ENCODE measurements around the gene DUSP15.

DUSP15 gene

DNA sequence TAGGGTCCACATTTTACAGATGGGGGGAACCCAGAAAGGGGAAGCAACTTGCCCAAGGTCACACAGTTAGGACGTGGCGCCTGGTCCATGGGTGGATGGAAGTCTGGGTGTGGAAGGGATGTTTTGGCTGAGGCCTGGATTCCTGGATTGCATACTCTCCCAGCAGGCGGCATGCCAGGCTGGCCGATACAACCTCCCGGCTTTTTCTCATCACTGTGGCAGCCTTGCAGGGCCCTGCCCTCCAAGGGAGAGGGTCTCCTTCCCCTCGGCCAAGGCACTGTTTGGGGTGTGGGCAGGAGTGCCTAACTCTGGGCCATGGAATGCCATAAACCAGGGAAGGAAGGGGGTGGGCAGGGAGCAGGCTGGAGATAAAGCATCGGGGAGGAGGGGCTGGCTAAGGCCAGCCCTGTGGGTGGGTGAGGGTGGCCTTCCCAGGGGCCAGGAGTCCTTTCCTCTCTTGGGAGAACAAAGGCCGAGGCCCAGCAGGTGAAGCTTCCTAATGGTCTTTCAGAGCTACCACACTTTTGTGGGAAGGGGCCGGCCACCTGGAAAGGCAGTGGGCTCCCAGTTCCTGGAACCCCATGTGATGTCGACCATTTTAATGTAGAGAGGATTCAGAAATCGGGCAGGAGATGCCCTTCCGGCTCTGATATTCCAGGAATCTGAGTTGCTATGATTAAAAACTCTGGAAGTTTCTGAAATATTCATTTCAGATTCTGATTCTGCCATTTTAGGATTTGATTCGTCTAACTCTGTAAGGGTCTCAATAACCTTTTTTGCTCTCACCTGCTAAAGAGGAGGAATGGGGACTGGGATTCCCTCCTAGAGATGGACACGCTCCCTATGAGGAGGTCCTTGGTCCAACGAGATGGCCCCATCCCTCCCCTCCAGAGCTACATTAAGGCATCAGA is 29.2 kb downstream of the DUSP15 start:
- in situ Hi-C loops (cut with MboI; ENCODE audit: low sequenced_read_pairs) = no loop called here

DNA sequence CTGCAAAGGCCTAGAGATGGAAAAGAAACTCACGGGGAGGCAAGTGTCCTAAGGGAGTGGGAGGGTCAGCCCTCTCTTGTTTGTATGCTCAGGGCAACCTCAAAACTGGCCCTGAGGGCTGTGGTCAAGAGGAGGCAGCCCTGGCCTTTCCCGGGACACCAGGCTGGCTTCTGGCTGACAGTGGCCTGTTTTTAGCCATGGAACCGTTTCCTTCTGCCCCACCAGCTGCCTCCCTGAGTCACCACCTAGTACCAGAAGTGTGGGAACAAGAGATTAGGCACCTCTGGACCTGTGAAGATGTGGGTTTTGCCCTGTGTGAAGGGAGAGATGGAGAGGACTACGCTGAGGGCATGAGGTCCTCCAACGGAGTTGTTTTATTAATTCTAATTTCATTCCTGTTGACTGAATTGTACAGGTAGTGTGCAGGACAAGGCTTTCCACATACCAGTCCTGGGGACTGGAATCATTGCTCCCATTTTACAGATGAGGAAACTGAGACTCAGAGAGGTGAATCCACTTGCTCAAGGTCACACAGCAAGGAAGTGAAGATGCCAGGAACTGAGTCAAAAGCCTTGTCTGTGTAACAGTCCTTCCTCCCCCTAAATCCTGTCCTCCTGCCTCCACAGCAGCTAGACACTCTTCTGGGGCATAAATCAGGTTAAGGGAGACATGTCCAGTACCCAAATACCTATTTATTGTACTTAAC is 30.4 kb downstream of the DUSP15 start:
- in situ Hi-C loops (cut with MboI; ENCODE audit: low sequenced_read_pairs) = no loop called here

DNA sequence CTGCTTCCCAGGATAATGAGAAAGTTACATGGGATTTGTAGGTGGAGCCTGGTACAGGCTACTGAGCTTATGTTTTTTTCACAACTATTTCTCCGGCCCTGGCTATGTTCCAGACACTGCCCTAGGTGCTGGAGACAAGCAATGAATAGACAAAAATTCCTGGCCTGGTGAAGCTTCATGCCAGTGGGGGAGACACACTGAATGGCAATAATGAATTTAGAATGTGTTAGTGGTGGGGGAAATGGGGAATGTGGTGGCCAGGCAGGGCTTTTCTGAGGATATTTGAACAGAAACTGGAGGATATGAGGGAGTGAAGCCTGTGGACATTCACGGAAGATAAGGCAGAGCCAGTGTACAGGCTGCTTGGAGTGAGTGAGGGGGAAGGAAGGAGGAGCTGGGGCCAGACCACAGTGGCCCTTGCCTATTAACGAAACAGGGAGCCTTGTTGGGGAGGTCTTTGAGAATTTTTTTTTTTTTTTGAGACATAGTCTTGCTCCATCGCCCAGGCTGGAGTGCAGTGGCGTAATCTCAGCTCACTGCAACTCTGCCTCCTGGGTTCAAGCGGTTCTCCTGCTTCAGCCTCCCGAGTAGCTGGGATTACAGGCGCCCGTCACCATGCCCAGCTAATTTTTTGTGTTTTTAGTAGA is 31.6 kb downstream of the DUSP15 start:
- in situ Hi-C loops (cut with MboI; ENCODE audit: low sequenced_read_pairs) = no loop called here

DNA sequence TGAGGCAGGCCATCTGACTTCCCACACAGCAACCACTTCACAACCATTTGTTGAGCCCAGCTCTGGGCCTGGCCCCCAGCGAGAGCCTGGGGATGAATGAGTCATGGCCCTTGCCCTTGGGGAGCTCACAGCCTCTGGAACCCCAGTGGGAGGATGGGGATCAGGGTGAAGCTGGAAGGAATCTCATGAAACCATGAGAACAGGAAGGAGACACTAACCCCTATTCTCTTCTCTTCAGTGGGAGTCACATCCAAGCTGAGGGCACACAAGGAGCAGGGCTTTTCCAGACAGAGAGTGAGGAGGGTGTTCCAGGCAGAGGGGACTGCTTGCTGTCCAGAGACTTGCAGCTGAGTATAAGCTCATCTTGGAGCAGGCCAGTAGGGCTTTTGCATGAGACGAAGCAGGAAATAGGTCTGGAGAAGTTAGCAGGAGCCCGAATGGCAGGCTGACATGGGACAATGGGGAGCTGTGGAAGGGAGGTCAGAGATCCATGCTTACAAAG is 32.4 kb downstream of the DUSP15 start:
- in situ Hi-C loops (cut with MboI; ENCODE audit: low sequenced_read_pairs) = no loop called here

DNA sequence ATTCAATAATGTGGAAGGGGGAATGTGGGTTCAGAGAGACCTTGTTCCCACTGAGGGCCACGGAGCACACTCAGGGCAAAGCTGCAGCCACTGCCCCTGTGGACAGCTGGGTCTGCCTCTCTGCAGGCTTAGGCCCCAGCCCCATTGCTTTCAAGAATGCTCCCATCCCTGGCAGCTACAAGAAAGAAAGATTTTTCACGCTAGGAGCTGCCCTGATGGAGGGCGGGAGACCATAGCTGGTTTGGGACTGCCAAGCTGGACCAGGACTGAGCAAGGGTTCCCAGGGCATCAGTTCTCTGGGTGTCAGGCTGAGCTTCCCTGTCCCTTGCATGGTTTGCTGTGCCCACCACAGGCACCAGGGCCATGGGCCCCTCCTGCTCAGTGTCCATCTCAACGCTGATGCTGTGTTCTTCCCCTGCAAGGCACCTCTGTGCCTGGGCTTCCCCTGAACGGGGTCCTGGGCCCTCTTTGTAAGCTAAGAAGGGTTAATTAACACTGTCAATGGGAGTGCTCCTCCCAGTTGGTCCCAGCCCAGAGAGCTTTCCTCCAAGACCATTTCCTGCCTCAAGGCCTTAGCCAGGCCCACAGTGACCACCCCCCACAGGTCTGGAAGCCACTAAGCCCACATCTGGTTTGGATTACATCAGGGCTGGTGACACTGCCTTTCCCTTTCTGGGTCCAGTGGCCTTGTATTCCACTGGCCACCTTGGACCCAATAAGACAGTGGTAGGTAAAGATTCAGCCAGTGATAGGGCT is 33.3 kb downstream of the DUSP15 start:
- in situ Hi-C loops (cut with MboI; ENCODE audit: low sequenced_read_pairs) = no loop called here

DNA sequence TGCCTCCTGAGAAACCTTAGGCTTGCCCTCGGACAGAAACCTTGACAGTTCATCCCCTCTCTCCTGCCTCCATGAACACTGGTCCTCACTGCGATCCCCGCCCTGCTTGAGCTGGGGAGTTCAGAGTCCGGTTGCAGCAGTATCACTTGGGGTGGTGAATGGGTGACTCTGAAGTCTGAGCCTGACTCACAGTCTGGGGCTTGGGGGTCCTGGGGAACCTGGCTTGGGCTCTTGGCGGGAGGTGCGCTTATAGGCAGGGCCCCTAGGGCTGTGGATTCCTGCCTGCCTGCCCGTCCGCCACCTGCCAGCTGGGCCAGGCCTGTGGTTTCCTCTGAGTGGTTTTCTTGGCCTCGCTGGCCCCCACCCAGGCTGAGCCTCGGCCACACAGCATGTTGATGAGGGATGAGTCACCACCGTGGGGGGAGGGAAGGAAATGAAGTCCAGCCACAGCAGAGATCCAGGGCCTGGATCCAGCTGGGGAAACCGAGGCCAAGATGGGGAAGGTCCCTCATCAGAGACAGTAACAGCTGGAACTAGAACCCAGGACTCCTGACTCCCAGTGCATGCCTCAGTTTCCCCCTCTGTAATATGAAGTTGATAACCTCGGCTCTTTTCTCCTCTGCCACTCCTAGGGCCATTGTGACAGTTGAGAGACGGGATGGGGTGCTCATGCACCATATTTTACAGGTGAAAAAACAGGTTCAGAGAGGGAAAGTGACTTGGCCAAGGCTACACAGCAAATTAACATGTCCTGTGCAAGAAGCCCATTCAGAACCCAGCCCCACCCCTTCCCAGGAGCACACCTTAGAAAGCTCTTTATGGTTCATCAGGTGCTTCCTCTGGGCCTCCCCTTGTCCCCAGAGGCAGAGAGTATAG is 34.1 kb downstream of the DUSP15 start:
- in situ Hi-C loops (cut with MboI; ENCODE audit: low sequenced_read_pairs) = no loop called here

DNA sequence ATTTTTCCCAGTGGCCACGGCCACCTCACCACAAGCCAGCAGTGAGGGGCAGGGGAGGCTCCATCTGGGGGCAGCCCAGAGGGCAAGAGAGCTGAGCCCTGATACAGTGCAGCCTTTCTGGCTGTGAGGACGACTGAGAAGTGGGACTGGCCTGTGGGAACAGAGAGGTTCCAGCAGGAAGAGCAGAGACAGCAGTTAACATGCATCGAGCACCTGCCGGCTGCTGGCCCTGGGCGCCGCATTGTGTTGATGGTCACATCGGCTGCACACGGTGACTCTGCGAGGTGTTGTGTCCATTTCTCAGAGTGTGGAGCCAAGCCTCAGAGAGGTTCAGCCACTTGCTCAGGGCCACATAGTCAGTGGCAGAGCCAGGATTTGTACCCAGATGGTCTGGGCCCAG is 34.8 kb downstream of the DUSP15 start:
- in situ Hi-C loops (cut with MboI; ENCODE audit: low sequenced_read_pairs) = no loop called here

DNA sequence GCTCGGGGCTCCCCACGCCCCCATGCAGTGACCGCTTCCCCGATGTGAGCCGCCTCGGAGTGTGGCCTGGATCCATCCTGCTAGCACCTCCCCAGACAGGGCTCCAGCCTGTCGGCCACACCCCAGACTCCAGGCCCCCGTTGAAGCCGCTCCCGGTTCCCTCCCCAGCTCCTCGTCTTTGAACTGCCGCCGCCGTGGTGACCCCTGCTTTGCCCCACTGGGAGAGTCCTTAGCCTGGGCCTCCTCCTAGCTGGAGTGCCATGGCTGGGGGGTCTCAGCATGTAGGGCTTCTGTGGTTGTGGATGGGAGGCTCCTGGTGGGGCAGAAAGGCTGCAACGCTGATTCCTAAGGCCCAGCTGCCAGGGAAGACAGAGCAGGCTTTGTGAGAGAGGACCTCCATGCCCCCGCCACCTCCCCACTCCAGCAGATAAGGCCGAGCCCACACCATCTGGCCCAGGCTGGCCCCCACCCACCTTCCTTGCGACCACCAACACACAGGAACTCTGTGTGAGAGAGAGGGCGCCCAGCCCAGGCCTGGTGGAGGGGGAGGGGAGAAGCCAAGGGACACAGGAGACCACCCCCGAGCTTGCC is 36.3 kb downstream of the DUSP15 start:
- in situ Hi-C loops (cut with MboI; ENCODE audit: low sequenced_read_pairs) = no loop called here

DNA sequence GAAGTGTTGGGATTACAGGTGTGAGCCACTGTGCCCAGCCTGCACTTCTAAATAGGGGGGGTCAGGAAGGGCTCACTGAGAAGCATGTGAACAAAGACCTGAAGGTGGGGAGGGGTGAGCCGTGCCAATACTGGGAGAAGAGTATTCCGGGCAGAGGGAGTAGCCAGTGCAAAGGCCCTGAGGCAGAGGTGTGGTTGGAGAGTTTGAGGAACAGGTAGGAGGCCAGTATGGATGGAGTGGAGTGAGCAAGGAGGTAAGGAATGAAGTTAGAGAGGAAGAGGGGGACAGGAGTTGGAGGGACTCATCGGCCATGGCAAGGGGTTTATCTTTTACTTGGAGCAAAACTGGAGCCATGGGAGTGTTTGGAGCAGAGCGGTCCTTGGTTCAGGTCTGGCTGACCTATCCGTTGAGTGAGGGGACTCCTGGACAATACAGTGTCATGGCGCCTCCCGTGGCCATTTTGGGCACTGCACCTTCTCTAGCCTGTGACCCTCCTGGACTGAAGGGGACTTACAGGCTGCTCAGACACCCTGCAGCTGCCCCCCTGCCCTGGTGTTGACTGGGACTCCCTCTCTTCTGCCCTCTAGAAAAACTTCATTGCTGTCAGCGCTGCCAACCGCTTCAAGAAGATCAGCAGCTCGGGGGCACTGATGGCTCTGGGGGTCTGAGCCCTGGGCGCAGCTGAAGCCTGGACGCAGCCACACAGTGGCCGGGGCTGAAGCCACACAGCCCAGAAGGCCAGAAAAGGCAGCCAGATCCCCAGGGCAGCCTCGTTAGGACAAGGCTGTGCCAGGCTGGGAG is 37.0 kb downstream of the DUSP15 start:
- in situ Hi-C loops (cut with MboI; ENCODE audit: low sequenced_read_pairs) = no loop called here

DNA sequence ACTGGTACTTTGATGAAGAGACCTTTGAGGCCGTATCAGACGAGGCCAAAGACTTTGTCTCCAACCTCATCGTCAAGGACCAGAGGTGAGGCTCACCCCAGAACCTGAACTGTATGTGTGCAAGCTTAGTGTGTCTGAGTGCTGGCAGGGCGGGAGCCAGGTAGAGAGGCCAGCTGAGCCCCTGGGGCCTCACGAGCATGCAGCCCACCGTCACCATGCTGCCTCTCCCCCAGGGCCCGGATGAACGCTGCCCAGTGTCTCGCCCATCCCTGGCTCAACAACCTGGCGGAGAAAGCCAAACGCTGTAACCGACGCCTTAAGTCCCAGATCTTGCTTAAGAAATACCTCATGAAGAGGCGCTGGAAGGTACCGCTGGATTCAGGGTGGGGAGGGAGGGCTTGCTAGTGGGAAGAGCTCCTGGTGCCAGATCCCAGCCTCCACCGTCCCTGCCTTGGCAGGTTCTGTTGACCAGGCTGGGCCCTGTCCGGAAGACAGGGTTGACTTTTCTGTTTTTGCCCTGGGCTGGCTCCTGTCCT is 38.5 kb downstream of the DUSP15 start:
- in situ Hi-C loops (cut with MboI; ENCODE audit: low sequenced_read_pairs) = no loop called here

DNA sequence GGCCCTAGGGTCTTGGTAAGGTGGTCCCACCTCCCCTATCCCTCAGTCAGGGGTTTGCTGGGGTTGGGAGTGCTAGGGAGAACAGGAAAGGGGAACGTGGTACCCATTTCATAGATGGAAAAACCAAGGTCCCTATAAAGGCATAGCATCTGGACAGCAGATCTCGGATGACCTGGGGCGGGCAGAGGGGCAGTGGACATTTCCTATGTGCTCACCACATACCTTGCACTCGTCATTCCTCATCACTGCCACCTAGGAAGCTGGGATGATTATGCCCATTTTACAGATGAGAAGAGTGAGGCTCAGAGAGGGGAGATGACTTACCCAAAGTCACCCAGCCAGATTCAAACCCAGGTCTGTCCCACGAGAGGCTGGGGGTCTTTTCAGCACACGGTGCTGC is 39.1 kb downstream of the DUSP15 start:
- in situ Hi-C loops (cut with MboI; ENCODE audit: low sequenced_read_pairs) = no loop called here

DNA sequence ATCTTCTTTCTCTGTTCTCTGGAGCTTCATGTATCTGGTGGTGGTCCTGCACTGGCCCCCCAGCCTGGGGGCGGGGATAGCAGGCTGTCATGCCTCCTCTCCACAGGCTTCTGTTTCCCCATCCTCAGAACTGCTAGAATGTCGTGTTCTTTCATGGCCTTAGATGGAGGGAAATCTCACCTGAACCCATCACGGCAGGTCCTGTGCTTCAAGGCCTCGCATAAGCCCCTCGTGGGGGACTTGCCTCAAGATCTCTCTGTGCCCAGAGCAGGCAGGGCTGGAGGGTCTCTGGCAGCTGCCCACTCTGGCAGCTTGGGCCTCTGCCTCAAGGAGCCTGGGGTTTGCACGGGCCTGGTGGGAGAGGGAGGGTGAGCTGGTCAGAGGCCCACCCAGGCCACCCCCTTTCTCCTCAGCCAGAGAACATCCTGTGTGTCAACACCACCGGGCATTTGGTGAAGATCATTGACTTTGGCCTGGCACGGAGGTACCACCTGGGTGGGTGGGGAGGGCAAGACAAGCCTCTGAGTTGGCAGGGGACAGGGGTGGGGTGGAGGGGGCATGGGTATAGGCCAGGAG is 39.8 kb downstream of the DUSP15 start:
- in situ Hi-C loops (cut with MboI; ENCODE audit: low sequenced_read_pairs) = no loop called here

DNA sequence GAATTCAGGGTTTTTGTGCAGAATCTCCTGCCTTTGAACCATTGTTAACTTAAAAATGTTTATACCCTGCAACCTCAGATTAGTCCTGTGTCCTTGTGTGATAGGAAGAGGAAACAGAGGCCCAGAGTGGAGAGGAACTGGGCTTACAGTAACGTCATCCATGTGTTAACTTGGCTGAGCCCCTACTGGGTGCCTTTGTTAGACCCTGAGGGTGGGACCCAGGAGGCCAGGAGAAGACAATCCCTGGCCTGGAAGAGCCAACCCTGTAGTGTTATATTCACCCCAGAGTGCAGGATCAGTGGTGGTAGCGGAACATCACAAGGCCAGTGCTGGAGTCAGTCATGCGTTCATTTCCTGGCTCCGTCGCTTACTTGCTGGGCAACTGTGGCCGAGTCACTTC is 40.6 kb downstream of the DUSP15 start:
- in situ Hi-C loops (cut with MboI; ENCODE audit: low sequenced_read_pairs) = loop anchor here (10.0 kb wide), 1 partner anchor 255 kb away; no protein-coding TSS in a partner anchor

DNA sequence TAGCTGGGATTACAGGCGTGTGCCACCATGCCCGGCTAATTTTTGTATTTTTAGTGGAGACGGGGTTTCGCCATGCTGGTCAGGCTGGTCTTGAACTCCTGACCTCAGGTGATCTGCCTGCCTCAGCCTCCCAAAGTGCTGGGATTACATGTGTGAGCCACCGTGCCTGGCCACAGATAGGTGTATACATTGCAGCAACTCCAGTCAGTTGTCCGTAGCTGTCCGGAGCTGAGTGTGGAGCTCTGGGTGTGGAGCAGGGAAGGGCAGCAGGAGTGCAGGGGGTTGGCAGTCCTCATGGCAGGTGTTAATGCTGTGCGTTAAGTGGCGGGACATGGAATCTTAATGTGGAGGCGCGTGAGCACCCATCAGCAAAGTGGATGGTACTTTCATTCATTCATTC is 42.3 kb downstream of the DUSP15 start:
- in situ Hi-C loops (cut with MboI; ENCODE audit: low sequenced_read_pairs) = loop anchor here (10.0 kb wide), 1 partner anchor 257 kb away; no protein-coding TSS in a partner anchor

DNA sequence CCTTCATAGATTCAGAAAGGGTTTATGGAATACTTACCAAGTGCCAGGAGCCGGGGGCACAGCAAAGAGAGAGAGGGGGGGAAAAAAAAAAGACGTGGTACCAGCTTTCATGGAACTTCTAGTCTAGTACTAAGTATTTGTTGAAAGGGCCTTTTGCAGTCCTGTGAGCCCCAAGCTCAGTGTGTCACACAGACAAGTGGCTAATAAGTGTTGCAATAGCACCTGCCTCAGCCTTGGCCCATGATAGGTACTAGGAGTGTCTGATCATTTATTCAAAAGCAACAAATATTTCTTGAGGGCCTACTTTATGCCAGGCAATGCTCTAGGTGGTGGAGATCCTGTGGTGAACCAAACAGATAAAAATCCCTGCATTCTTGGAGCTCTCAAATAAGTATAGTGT is 43.3 kb downstream of the DUSP15 start:
- in situ Hi-C loops (cut with MboI; ENCODE audit: low sequenced_read_pairs) = loop anchor here (10.0 kb wide), 1 partner anchor 258 kb away; no protein-coding TSS in a partner anchor

DNA sequence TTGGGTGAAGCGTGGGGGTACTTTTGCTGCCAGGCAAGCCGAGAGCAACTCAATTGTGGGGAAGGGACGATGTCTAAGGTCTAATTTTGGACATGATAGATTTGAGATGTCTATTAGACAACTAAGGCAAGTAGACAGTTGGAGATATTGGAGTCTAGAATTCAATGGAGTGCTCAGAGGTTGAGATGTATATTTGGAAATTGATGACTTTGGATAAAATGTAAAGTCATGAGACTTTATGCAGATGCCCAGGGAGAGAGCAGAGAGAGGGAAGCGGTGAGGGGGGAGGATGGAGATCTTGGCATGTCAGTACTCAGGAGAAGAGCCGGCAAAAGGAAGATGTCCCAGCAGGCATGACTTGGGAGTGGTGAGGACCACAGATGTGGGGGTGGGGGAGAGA is 44.3 kb downstream of the DUSP15 start:
- in situ Hi-C loops (cut with MboI; ENCODE audit: low sequenced_read_pairs) = loop anchor here (10.0 kb wide), 1 partner anchor 259 kb away; no protein-coding TSS in a partner anchor

DNA sequence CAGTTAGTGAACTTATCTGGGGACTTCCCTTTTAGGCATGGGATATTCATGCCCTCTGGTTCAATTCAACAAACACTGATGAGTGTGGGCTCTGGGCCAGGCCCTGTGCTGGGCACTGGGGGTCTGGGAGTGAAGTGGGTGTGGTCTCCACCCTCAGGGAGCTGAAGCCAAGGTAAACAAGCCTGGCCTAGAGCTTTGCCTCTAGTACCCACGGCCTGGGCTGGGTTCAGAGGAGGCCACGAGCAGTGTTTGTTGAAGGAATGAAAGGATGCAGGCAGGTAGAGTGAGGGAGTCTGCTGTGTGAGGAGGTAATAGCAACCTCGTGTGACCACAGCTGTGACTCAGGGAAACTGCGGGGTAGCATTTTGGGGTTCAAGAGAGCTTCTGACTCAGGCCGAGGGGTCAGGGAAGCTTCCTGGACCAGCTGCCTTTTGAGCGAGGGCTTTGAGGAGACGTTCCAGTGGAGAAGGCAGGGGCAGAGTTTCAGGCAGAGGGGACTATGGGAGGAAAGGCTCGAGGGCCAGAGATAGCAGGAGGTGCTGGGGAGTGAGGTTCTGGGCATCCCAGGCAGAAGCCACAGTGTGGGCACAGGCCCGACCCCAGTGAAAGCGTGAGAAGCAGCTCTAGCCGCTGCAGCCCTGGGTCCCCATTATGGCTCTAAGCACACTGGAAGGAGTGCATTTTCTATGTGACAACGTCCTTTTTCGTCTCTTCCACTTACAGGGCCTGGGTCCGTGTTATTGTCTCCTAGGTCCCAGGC is 45.6 kb downstream of the DUSP15 start:
- in situ Hi-C loops (cut with MboI; ENCODE audit: low sequenced_read_pairs) = loop anchor here (10.0 kb wide), 1 partner anchor 260 kb away; no protein-coding TSS in a partner anchor

All from HL-60/S4 treated with phorbol 12-myristate 13-acetate at 8.2 ng/mL for 4 days and 3 days (cell line).